Colon (tissue), 2 donors: Measurements from ENCODE around the gene LRRFIP1.
"Not testable (repeated sequence)": the region's sequence is repeated elsewhere in the genome, so short reads cannot be mapped to it uniquely, and the experiment has no call there.

Experiments
- FAIRE-seq: peaks from 2 replicates; lab custom pipeline; 2012; peaks lifted over from hg19 to GRCh38; lab: Jason Lieb, UNC
- donor health status: control.
- donor health status: control.

LRRFIP1 gene

DNA sequence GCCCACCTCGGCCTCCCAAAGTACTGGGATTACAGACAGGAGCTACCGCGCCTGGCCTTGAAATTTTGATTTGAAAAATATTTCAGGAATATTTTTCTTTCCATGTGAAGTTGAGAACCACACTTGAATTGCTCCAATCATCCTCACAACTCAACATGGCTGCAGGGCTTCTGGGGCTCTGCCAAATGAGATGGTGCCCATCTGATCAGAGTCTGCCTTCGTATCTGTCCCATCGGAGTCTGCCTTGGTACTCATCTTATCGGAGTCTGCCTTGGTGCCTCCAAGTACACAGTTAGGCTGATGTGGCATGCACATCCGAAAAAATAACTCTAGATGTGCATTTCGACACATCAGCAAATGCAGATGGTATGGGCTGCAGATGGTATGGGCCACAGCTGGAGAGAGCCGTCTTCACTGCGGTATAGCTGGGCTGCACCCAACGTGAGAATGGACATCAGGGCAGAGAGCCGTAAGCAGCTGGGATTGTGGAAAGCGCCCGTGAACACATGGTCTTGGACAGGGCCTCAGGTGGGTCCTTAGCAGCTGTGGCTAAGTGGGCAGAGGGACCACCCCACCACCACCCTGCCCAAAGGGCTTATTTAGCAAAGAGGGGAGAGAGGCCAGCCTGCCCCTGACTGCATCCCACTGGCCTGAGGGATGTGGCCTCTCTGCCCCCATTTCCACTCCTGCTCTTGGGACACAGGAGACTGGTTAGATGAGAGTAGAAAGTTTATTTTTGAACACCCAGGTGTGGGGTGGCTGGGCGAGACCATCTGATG is 119.1 kb downstream of the LRRFIP1 start:
- no peak for FAIRE-seq

DNA sequence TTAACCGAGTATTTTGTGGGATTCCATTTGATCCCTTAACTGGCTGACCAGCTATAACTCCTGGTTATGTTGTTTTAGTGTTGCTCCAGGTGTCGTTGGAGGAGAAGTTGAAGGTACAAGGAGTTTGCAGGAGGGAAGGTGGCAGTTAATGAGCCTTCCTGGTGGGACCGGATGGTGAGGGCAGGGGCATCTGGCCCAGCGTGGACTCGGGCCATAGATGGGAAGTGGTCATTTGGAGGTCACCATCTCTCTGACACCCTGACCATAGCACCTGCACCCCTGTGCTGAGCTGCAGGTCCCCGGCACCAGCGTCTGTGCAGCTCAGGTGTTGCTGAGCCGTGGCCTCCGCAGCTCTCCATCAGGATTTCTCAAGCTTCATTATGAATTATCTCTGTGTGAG is 119.8 kb downstream of the LRRFIP1 start:
- FAIRE-seq, result no peak

DNA sequence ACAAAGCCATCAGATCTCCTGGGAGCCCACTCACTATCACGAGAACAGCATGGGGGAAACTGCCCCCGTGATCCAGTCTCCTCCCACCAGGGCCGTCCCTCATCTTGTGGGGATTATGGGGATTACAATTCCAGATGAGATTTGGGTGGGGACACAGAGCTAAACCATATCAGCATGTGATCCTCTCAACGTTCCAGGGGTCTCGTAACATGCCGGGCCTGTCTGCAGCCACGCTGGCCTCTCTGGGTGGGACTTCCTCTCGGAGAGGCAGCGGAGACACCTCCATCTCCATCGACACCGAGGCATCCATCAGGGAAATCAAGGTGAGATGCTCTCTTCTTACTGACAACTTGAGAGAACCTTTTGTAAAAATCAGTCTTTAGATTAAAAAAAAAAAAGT is 121.6 kb downstream of the LRRFIP1 start:
- no peak for FAIRE-seq

GRCh38 chr2:237749961-237750360 is 122.6 kb downstream of the LRRFIP1 start:
- FAIRE-seq, result no peak

DNA sequence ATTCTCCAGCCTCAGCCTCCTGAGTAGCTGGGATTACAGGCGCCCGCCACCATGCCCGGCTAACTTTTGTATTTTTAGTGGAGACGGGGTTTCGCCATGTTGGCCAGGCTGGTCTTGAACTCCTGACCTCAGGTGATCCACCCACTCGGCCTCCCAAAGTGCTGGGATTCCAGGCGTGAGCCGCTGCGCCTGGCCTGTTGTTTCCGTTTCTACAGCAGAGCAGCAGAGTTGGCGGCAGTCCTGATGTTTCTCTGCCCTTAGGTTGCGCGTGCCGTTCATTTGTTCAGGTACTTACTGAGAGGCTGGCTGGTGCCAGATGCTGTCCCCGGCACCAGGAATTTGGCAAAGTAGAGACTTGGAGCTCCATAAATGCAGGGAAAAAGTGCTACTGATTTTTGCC is 123.1 kb downstream of the LRRFIP1 start:
- FAIRE-seq, result not testable (repeated sequence)

DNA sequence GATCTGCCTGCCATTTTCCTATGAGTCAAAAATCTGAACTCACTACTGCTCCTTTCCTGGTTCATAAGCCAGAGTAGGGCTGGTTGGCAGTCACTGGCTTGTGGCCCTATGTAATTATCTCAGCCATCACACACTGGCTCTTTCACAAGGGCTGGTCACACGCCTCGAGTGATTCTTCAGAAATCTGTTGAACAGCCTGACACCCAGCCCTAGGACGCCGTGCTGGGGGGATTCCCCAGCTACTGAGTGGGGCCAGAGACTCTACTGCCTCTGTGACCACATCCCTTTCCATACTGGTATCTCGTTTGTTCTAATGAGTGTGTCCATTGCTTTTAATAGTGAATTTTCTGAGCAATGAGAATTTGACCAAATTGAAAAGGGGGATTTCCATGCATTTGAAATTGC is 125.4 kb downstream of the LRRFIP1 start:
- no peak for FAIRE-seq

DNA sequence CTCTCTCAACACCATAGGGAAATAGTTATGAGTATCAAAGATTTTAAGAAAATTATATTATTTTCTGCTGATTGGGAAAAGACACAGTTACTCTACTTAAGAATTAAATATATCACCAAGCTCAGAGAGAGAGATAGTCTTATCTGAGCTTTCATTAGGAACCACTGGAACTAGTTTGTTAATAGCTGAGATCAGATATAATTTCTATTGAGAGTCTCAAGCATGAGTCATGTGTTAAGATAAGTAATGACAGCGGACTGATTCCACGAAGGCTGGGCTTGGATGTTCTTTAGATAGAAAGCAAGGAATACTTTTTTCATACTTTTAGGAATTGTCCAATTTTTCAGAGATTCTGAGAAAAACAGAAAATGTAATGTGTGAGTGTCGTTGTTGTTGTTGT is 126.8 kb downstream of the LRRFIP1 start:
- no peak for FAIRE-seq

- no peak for FAIRE-seq
Observed at GRCh38 chr2:237754626-237755248, 127.3 kb downstream of the LRRFIP1 start.

GRCh38 chr2:237757616-237758015 is 130.2 kb downstream of the LRRFIP1 start:
- no peak for FAIRE-seq

DNA sequence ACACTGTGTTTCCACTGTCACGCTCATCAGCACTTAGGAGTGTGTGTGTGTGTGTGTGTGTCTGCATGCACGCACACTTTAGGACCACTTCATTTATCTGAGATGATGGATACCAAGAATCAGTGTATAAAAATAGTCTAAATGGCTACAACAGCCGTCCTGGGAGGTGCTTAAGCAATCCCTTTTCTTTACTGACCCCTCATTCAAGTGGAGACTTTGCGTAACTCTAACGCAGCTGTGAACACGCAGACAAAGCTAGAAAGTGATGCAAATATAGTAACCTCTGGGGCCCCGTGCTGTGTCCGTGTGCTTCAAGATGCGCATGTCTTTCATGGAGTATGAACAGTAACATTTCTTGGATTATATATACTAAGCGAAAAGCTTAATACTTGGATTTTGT is 130.8 kb downstream of the LRRFIP1 start:
- no peak for FAIRE-seq

- FAIRE-seq, result no peak
Observed at GRCh38 chr2:237759176-237759575, 131.8 kb downstream of the LRRFIP1 start.

GRCh38 chr2:237760506-237761502 is 133.4 kb downstream of the LRRFIP1 start:
- no peak for FAIRE-seq

GRCh38 chr2:237762291-237763182 is 135.2 kb downstream of the LRRFIP1 start:
- not testable (repeated sequence) for FAIRE-seq

GRCh38 chr2:237763812-237764211 is 136.4 kb downstream of the LRRFIP1 start:
- FAIRE-seq, result no peak

DNA sequence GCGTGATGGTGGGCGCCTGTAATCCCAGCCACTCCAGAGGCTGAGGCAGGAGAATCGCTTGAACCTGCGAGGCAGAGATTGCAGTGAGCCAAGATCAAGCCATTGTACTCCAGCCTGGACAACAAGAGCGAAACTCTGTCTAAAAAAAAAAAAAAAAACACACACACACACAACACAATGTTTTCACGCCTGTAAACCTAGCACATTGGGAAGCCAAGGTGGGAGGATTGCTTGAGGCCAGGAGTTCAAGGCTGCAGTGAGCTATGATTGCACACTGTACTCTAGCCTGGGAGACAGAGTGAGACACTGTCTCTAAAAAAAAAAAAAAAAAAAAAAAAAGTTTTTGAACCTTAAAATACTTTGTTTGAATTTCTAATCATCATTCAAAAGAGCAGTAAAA is 137.7 kb downstream of the LRRFIP1 start:
- FAIRE-seq, result not testable (repeated sequence)

DNA sequence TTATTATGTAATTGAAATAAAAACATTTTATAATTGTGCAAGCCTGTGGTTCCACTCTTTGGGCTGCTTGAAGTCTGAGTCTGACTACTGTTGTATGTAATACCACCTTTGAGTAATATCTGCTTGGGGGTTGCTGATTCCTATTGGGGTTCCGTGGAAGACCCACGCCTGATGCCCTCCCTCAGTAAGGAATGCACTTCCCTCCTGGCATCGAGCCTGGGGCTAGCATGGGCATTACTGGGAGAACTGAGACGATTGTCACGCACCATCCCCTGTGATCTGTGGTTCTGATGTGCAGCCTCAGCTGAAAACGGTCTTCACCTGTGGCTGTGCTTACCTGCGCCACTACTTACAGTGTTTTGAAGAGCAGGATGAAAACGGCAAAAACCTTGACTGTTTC is 138.5 kb downstream of the LRRFIP1 start:
- FAIRE-seq, result no peak

DNA sequence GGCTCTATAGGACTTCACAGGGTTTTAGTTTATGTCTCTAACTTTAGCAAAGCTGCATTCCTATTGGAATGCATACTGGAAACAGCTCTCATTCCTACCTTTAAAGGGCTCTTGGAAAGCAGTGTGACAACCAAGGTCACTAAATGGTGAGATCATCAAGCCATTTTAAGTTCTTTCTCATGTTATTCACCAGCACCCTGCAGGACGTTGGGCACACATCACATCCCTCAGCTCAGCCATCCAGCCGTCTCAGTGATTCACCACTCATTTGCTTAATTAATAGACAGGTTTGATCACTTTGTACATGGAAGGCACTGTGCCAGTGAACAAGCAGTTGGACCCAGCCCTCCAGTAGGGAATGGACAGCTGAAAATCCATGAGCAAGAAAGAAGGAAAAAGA is 139.0 kb downstream of the LRRFIP1 start:
- FAIRE-seq, result no peak

DNA sequence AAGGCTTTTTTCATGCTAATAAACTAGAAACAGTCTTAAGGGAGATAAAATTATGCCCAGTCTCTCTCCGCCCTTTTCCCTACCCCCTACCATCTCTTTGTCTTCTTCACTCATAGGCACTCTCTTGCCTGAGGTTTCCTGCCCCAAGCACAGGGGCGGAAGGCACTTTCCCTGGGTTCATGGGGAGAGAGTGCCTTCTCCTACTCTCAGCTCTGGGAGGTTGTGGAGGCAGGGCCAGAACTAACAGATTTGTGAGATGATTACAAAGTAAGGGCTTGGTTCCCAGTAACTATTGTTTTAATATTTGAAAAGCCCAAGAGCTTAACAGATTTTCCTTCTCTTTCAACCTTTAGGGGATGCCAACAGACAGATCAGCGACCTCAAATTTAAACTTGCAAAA is 145.1 kb downstream of the LRRFIP1 start:
- FAIRE-seq, result no peak

DNA sequence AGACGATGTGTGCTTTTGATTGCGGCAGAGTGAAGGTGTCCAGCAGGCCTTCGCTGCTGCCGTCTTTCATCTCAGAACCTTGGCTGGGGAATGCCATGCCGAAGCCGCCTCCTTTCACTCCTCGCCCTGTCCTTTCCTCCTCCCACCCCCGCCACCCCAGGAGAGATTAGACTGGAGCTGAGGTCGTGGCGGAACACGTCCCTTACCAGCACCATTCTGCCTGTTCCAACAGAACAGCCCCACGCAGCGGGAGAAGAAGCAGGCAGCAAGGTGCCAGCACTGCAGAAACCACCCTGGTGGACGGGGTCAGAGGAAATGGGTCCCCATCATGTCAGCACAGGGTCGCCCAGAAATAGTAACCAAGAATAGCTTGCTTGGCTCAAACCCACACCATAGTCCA is 146.4 kb downstream of the LRRFIP1 start:
- FAIRE-seq, result no peak

GRCh38 chr2:237774811-237775553 is 147.6 kb downstream of the LRRFIP1 start:
- FAIRE-seq, result no peak

GRCh38 chr2:237779521-237779920 is 152.1 kb downstream of the LRRFIP1 start:
- no peak for FAIRE-seq
